ENCODE results near the gene TRIM67. TPM values are rescaled to one million over a fixed set of nuclear protein-coding genes. Genes with fewer than 3 reads are reported as not detected.

TRIM67 gene
- total and polyA plus RNA-seq, 8 donors, result under 0.01 to 0.09 (median 0.05) TPM

GRCh38 chr1:231186356-231187115 lies 24.7 kb downstream of the TRIM67 start:
- intact Hi-C loops (cut with DNase I), result no loop called here
- Histone ChIP-seq H3K36me3 (no peaks in the 10 kb centered on the region), H3K27me3 (no peaks in the 10 kb centered on the region), H3K27ac (no peak overlapping the region), H3K9me3 (no peaks in the 10 kb centered on the region), H3K4me3 (no peak overlapping the region), H3K4me1 (no peaks in the 10 kb centered on the region)
- ATAC-seq (no peak), FAIRE-seq (no peak), DNase-seq (no peak)
- no peak for TF ChIP-seq CTCF (IDR thresholded peaks at IDR 0.05)
- WGBS, 2 donors, result 68 to 71% methylated on average over 11 of the region's 11 CpGs

- FAIRE-seq (no peak), ATAC-seq (no peak), DNase-seq (no peak)
- H3K9me3 ChIP-seq, result no peaks in the 10 kb centered on the region
- TF ChIP-seq CTCF (IDR thresholded peaks at IDR 0.05), result no peak
- no peaks in the 10 kb centered on the region for H3K36me3 ChIP-seq
- no peak overlapping the region for H3K27ac ChIP-seq
- no peak overlapping the region for H3K4me3 ChIP-seq
- WGBS, 2 donors, result 36 to 46% methylated on average over 10 of the region's 10 CpGs
- no peaks in the 10 kb centered on the region for H3K4me1 ChIP-seq
- intact Hi-C loops (cut with DNase I), result no loop called here
- no peaks in the 10 kb centered on the region for H3K27me3 ChIP-seq
Observed at GRCh38 chr1:231187571-231187970, 25.7 kb downstream of the TRIM67 start.

GRCh38 chr1:231188072-231188471 lies 26.2 kb downstream of the TRIM67 start:
- FAIRE-seq, result no peak
- H3K9me3 ChIP-seq, result no peaks in the 10 kb centered on the region
- H3K4me3 ChIP-seq, result no peak overlapping the region
- no peaks in the 10 kb centered on the region for H3K4me1 ChIP-seq
- no peak for DNase-seq
- TF ChIP-seq CTCF (IDR thresholded peaks at IDR 0.05), result no peak
- no peaks in the 10 kb centered on the region for H3K36me3 ChIP-seq
- 46 to 58% methylated on average over 3 of the region's 3 CpGs for WGBS, 2 donors
- no peaks in the 10 kb centered on the region for H3K27me3 ChIP-seq
- H3K27ac ChIP-seq, result no peak overlapping the region
- no peak for ATAC-seq
- intact Hi-C loops (cut with DNase I), result no loop called here

GRCh38 chr1:231188768-231189167 lies 26.9 kb downstream of the TRIM67 start:
- H3K27ac ChIP-seq, result no peak overlapping the region
- ATAC-seq (no peak), DNase-seq (no peak), FAIRE-seq (no peak)
- no peak overlapping the region for H3K4me3 ChIP-seq
- TF ChIP-seq CTCF (IDR thresholded peaks at IDR 0.05), result no peak
- no peaks in the 10 kb centered on the region for H3K4me1 ChIP-seq
- H3K27me3 ChIP-seq, result no peaks in the 10 kb centered on the region
- no peaks in the 10 kb centered on the region for H3K9me3 ChIP-seq
- H3K36me3 ChIP-seq, result no peaks in the 10 kb centered on the region
- intact Hi-C loops (cut with DNase I), result no loop called here
- WGBS, 2 donors, result 80 to 84% methylated on average over 7 of the region's 7 CpGs

GRCh38 chr1:231189683-231190270 lies 27.9 kb downstream of the TRIM67 start:
- Histone ChIP-seq H3K4me1 (no peaks in the 10 kb centered on the region), H3K9me3 (no peaks in the 10 kb centered on the region), H3K27ac (no peak overlapping the region), H3K4me3 (no peak overlapping the region), H3K27me3 (no peaks in the 10 kb centered on the region), H3K36me3 (no peaks in the 10 kb centered on the region)
- intact Hi-C loops (cut with DNase I), result no loop called here
- FAIRE-seq, result no peak
- WGBS, 2 donors, result 84% methylated on average over 5 of the region's 5 CpGs
- TF ChIP-seq CTCF (IDR thresholded peaks at IDR 0.05), result no peak
- ATAC-seq, result no peak
- no peak for DNase-seq

Measured in pancreas (tissue), 10 donors.